Measurements from ENCODE around the gene DESI2.

DNA sequence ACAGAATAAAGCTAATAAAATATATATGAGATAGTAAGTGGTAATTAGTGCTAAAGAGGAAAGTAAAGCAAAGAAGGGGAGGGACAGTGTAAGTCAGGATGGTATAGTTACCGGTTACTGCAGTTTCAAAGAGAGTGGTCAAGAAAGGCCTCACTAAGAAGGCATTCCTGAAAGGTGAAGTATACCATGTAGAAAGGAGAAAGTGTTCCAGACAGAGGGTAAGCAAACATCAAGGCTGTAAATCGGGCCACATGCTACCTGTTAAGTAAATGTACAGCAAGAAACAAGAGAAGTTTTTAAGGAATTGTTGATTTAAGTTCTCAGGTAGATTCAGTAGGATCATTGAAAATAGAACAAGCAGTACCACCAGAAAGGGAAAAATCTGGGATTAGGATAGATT, 9.7 kb downstream of the DESI2 start:
- TF ChIP-seq POLR2AphosphoS5 (IDR thresholded peaks at IDR 0.05; ENCODE audit: borderline replicate concordance, low read depth, low read length) = no peak
- no peak for TF ChIP-seq EZH2 (IDR thresholded peaks at IDR 0.05)
